NT2/D1 (cell line): ENCODE results near the gene SERF2.
A peak's percentile ranks its signal among the peaks of the same experiment; 100 is the strongest.
"Not testable (repeated sequence)": the region's sequence is repeated elsewhere in the genome, so short reads cannot be mapped to it uniquely, and the experiment has no call there.

Experiments used
- DNase-seq: peaks from one replicate; pipeline ENCODE4 v3.0.0-alpha.2; 2011; ENCODE audit warnings: low read depth, low spot score
- H3K27me3 ChIP-seq: 2 replicates; pipeline ENCODE4 v1.6.0; 2011; ENCODE audit warnings: mild to moderate bottlenecking; ENCODE audit not compliant: insufficient read length, insufficient read depth
- H3K36me3 ChIP-seq: 2 replicates; pipeline ENCODE4 v1.6.1; 2011; ENCODE audit warnings: mild to moderate bottlenecking, low read length, mixed read lengths; ENCODE audit not compliant: insufficient read depth, insufficient read length
- H3K4me1 ChIP-seq: 2 replicates; pipeline ENCODE4 v1.5.1; 2011; ENCODE audit not compliant: insufficient read depth, insufficient read length
- H3K4me3 ChIP-seq: 2 replicates; pipeline ENCODE4 v1.5.1; 2011; ENCODE audit warnings: low read depth; ENCODE audit not compliant: insufficient read length
- H3K9ac ChIP-seq: 2 replicates; pipeline ENCODE4 v1.6.0; 2011; ENCODE audit warnings: low read depth; ENCODE audit not compliant: insufficient read length
- H3K9me3 ChIP-seq: 2 replicates; pipeline ENCODE4 v1.5.1; 2011; ENCODE audit warnings: mild to moderate bottlenecking, low read length; ENCODE audit not compliant: insufficient read depth
- SUZ12 ChIP-seq: IDR thresholded peaks from 2 replicates; pipeline ENCODE4 v1.6.1; 2011; ENCODE audit not compliant: insufficient read length, insufficient read depth; ENCODE audit errors: extremely low read depth
- YY1 ChIP-seq: IDR thresholded peaks from 2 replicates; pipeline ENCODE4 v1.6.1; 2011; ENCODE audit not compliant: insufficient read length, insufficient read depth
- ZNF274 ChIP-seq: IDR thresholded peaks from 2 replicates; pipeline ENCODE4 v1.6.1; 2011; ENCODE audit warnings: mild to moderate bottlenecking, low read depth, low read length

The SERF2 gene

GRCh38 chr15:43795197-43795596, 3.1 kb downstream of the SERF2 start:
- peaks cover 63% of the 10 kb centered on the region for H3K36me3 ChIP-seq
- peaks cover 9% of the 10 kb centered on the region for H3K4me1 ChIP-seq
- DNase-seq = no peak
- H3K9ac ChIP-seq = no peak overlapping the region
- no peak overlapping the region for H3K4me3 ChIP-seq
- no peaks in the 10 kb centered on the region for H3K9me3 ChIP-seq
- no peak for TF ChIP-seq YY1
- no peak for TF ChIP-seq ZNF274
- TF ChIP-seq SUZ12 = no peak
- no peaks in the 10 kb centered on the region for H3K27me3 ChIP-seq

GRCh38 chr15:43795997-43796396, 3.9 kb downstream of the SERF2 start:
- H3K36me3 ChIP-seq = peaks cover 65% of the 10 kb centered on the region
- peaks cover 9% of the 10 kb centered on the region for H3K4me1 ChIP-seq

GRCh38 chr15:43796566-43796965, 4.4 kb downstream of the SERF2 start:
- peaks cover 70% of the 10 kb centered on the region for H3K36me3 ChIP-seq
- DNase-seq = no peak
- TF ChIP-seq YY1 = no peak
- TF ChIP-seq SUZ12 = no peak
- no peak for TF ChIP-seq ZNF274
- no peaks in the 10 kb centered on the region for H3K9me3 ChIP-seq
- no peak overlapping the region for H3K4me3 ChIP-seq
- no peak overlapping the region for H3K9ac ChIP-seq
- H3K4me1 ChIP-seq = peaks cover 9% of the 10 kb centered on the region
- no peaks in the 10 kb centered on the region for H3K27me3 ChIP-seq

More at GRCh38 chr15:43795997-43796396, 3.9 kb downstream of the SERF2 start:
- Histone ChIP-seq H3K9ac (no peak overlapping the region), H3K27me3 (no peaks in the 10 kb centered on the region), H3K4me3 (no peak overlapping the region), H3K9me3 (no peaks in the 10 kb centered on the region)
- TF ChIP-seq ZNF274 (no peak), YY1 (no peak), SUZ12 (no peak)
- DNase-seq = no peak

- peaks cover 72% of the 10 kb centered on the region for H3K36me3 ChIP-seq
- no peaks in the 10 kb centered on the region for H3K9me3 ChIP-seq
- no peaks in the 10 kb centered on the region for H3K27me3 ChIP-seq
- TF ChIP-seq SUZ12 (no peak), YY1 (no peak), ZNF274 (no peak)
- no peak for DNase-seq
- no peak overlapping the region for H3K4me3 ChIP-seq
- peaks cover 5% of the 10 kb centered on the region for H3K4me1 ChIP-seq
- no peak overlapping the region for H3K9ac ChIP-seq
These were observed 7.3 kb downstream of the SERF2 start for GRCh38 chr15:43799209-43799944.

GRCh38 chr15:43799945-43800285, 7.8 kb downstream of the SERF2 start, which contains the start of gene SERINC4:
Gene SERINC4, minus strand, starts transcription at chr15:43800220. Its CDS starts 234 bp downstream, at chr15:43799986.
- peaks cover 72% of the 10 kb centered on the region for H3K36me3 ChIP-seq
- H3K27me3 ChIP-seq = no peaks in the 10 kb centered on the region
- no peak for TF ChIP-seq SUZ12
- TF ChIP-seq YY1 = no peak
- no peak for TF ChIP-seq ZNF274
- no peaks in the 10 kb centered on the region for H3K9me3 ChIP-seq
- H3K4me3 ChIP-seq = peak within 1 kb of the TSS; percentile 89
- no peak for DNase-seq
- peaks cover 3% of the 10 kb centered on the region for H3K4me1 ChIP-seq
- H3K9ac ChIP-seq = peak within 1 kb of the TSS; percentile 91

GRCh38 chr15:43800286-43801141, 8.4 kb downstream of the SERF2 start, which contains the start of gene HYPK:
Gene HYPK, plus strand, starts transcription at chr15:43800599. Its CDS starts 24 bp downstream, at chr15:43800623.
- peak within 1 kb of the TSS; percentile 91 for H3K9ac ChIP-seq
- H3K4me1 ChIP-seq = peaks cover 3% of the 10 kb centered on the region
- TF ChIP-seq YY1 = peak; percentile 17
- TF ChIP-seq ZNF274 = no peak
- H3K36me3 ChIP-seq = peaks cover 71% of the 10 kb centered on the region
- DNase-seq = peak; percentile 58
- H3K27me3 ChIP-seq = no peaks in the 10 kb centered on the region
- no peaks in the 10 kb centered on the region for H3K9me3 ChIP-seq
- peak within 1 kb of the TSS; percentile 89 for H3K4me3 ChIP-seq

GRCh38 chr15:43802676-43803075, 10.6 kb downstream of the SERF2 start:
- H3K27me3 ChIP-seq, DNase-seq, H3K9ac ChIP-seq, H3K4me3 ChIP-seq, H3K9me3 ChIP-seq, H3K4me1 ChIP-seq: not testable (repeated sequence)
- H3K36me3 ChIP-seq = peaks cover 70% of the 10 kb centered on the region
